ENCODE measurements around the gene HSF5. TPM values are rescaled to one million over a fixed set of nuclear protein-coding genes. Genes with fewer than 3 reads are reported as not detected.

The HSF5 gene
- total RNA-seq, 1 experiment from 2014 or later: not detected

GRCh38 chr17:58370309-58370708 lies 117.9 kb downstream of the HSF5 start:
- Mint-ChIP-seq H3K27ac (peak overlapping the region in 1 of 3 experiments; percentile 23; a peak in 1 of 7 replicates), H3K4me1 (peaks cover 4 to 5% of the 10 kb centered on the region in 2 experiments), H3K27me3 (ENCODE audit: low read depth) (no peaks in the 10 kb centered on the region; the same call in 1 of the 2 replicates), H3K9me3 (no peaks in the 10 kb centered on the region), H3K4me3 (no peak overlapping the region), H3K36me3 (ENCODE audit: insufficient read depth in 1 of 3, low read depth in 3 of 3) (no peaks in the 10 kb centered on the region; a peak in 1 of 7 replicates)
- H2AK5ac ChIP-seq (ENCODE audit: insufficient read length, low read length): no peak overlapping the region
- H3K27ac ChIP-seq (ENCODE audit: insufficient read length, low read depth, low read length): no peak overlapping the region
- H2AFZ ChIP-seq (ENCODE audit: low read length): no peak overlapping the region
- H3K56ac ChIP-seq (ENCODE audit: insufficient read length, low read depth, low read length): no peak overlapping the region
- H3K18ac ChIP-seq (ENCODE audit: insufficient read length, low read depth, low read length): no peak overlapping the region
- no peaks in the 10 kb centered on the region for H3K23me2 ChIP-seq (ENCODE audit: insufficient read length, low read depth, low read length, poor library complexity, severe bottlenecking)
- H4K91ac ChIP-seq (ENCODE audit: insufficient read length, low read depth, low read length): no peak overlapping the region
- 0 out of 2 replicates have a peak overlapping the region, but pooled peaks have one; percentile 10 for H3K14ac ChIP-seq (ENCODE audit: insufficient read depth, low read length)
- no peaks in the 10 kb centered on the region for H4K20me1 ChIP-seq (ENCODE audit: control insufficient read depth, insufficient read depth, insufficient read length)
- H2BK12ac ChIP-seq (ENCODE audit: insufficient read length, low read depth, low read length): no peak overlapping the region
- no peak overlapping the region for H4K8ac ChIP-seq (replicated peaks; ENCODE audit: insufficient read length, low read depth, low read length)
- H3K79me1 ChIP-seq (ENCODE audit: insufficient read depth, low read depth, low read length, poor library complexity, severe bottlenecking): no peaks in the 10 kb centered on the region
- H3K23ac ChIP-seq (ENCODE audit: insufficient read length, low read depth, low read length): no peak overlapping the region
- H3K4me1 ChIP-seq (ENCODE audit: insufficient read depth, low read length): no peaks in the 10 kb centered on the region
- no peak overlapping the region for H3K4ac ChIP-seq (ENCODE audit: low read depth, low read length)
- H3T11ph ChIP-seq (ENCODE audit: low read length): no peak overlapping the region
- no peak overlapping the region for H4K5ac ChIP-seq (ENCODE audit: insufficient read length, low read depth, low read length)
- no peak overlapping the region for H2BK20ac ChIP-seq (ENCODE audit: low read depth, low read length, poor library complexity, severe bottlenecking)
- H2BK15ac ChIP-seq (ENCODE audit: low read depth, low read length): no peak overlapping the region
- no peak overlapping the region for H3K9ac ChIP-seq (ENCODE audit: extremely low read depth, insufficient read length, low read length)
- no peak overlapping the region for H2BK120ac ChIP-seq (ENCODE audit: low read depth, low read length, poor library complexity, severe bottlenecking)
- H3K27me3 ChIP-seq (ENCODE audit: insufficient read depth, low read length): no peaks in the 10 kb centered on the region
- no peak overlapping the region for H3K4me2 ChIP-seq (ENCODE audit: insufficient read depth, insufficient read length, low read length)
- H3K9me3 ChIP-seq (ENCODE audit: control insufficient read depth, low read depth, low read length): no peaks in the 10 kb centered on the region
- DNase-seq: no peak
- no peak for TF ChIP-seq CTCF (conservative IDR thresholded peaks at IDR 0.05)
- whole genome bisulfite sequencing (ENCODE audit: extremely low coverage, insufficient read length, low lambda C conversion rate): no CpG with 5 or more reads among the region's 5 CpGs
- H3K79me2 ChIP-seq (ENCODE audit: insufficient read depth, low read length): no peaks in the 10 kb centered on the region
- H2BK5ac ChIP-seq (ENCODE audit: insufficient read length, low read length): no peak overlapping the region

Other genes with a start within 250 kb of the HSF5 start
- 0.11 and 0.17 TPM in 2 replicates for gene LPO, start 249.8 kb downstream of the HSF5 start, total RNA-seq (2021)
- gene MPO, start 207.5 kb downstream of the HSF5 start, total RNA-seq (2021): not detected in 2 replicates
- gene TSPOAP1, start 159.6 kb downstream of the HSF5 start, total RNA-seq (2021): 17.3 and 19.0 TPM in 2 replicates
- gene SUPT4H1, start 136.2 kb downstream of the HSF5 start, total RNA-seq (2021): 107 and 109 TPM in 2 replicates
- gene RNF43, start 70.9 kb downstream of the HSF5 start, total RNA-seq (2021): 0.42 and 0.72 TPM in 2 replicates
- 20.7 and 31.2 TPM in 2 replicates for gene MTMR4, start 26.2 kb upstream of the HSF5 start, total RNA-seq (2021)
- gene TEX14, start 203.6 kb upstream of the HSF5 start, total RNA-seq (2021): 0.31 and 0.55 TPM in 2 replicates
- gene RAD51C, start 204.2 kb upstream of the HSF5 start, total RNA-seq (2021): 11.3 and 16.3 TPM in 2 replicates

All from H9 (cell line).